Measurements from ENCODE around the gene IL11RA.

DNA sequence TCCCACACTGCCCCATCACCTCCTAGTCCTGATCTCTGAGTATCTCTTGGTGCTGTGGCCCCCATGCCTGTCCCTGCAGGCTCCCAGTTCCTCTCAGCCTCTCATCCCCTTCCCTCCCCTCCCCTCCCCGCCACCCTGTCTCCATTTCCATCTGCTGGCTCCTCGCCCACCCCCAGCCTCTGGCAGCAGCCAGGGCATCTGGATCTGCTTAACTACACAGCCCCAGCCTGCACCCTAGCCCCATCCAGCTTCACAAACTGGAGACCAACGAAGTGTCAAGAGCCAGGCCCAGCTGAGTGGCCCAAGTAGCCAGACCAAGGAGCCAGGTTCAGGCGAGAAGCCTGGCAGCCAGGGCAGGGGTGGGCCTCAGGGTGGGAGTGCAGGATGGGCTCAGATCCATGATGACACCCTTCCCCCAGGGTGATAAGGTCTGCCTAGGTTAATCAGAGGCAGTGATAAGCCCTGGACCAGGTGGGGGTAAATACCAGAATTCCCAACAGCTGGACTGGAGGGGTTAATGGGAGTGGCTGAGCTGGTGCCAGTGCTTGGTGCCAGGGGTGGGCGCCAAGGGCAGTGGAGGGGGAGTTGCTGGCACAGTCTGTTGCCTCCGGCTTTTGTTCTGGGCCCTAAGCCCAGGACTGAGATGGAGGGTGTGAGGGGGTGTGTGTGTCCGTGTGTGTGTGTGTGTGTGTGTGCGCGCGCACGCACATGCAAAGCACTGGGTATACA is 2.5 kb downstream of the IL11RA start:
- TF ChIP-seq POLR2A (IDR thresholded peaks at IDR 0.05; ENCODE audit: low read length) (no peak), GATA1 (IDR thresholded peaks at IDR 0.05; ENCODE audit: low read depth, low read length) (no peak)
